ENCODE measurements around the gene SKAP2.
"Not testable (repeated sequence)": the region's sequence is repeated elsewhere in the genome, so short reads cannot be mapped to it uniquely, and the experiment has no call there.

SKAP2 gene

DNA sequence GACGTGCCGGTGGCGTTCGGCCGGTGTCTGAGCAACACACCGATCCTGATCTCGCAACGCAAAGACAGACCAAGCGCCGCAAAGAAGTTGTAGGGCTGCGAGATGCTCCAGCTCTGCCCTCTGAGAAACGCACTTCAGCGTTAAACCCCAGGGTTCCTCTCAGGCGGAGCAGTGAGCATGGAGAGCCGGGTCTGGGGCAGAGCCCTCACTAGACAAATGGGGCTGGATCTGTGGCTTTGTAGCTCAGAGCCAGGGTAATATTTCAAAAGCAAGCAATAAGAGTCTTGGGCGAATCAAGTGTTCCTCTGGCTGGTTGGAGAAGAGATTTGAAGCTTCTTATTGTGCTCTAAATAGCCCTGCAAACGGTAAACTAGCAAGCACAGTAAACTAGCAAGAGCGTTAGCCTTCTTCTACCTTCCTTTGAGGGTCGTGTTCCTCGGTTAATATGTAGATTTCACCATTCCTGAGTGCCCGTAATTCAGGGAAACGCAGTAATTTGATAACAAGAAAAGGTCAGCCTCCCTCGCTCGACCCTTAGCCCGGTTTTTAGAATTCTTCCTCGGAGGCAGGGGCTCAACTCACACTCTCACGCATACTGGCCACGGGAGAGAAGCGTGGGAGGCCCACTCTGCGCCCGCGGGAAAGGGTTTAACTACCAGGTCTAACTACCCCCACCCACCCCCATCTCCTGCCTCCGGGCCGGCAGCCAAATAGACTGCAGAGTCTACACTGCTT, 6.7 kb downstream of the SKAP2 start:
- DNase-seq (ENCODE audit: low read depth in 2 of 2), result no peak

DNA sequence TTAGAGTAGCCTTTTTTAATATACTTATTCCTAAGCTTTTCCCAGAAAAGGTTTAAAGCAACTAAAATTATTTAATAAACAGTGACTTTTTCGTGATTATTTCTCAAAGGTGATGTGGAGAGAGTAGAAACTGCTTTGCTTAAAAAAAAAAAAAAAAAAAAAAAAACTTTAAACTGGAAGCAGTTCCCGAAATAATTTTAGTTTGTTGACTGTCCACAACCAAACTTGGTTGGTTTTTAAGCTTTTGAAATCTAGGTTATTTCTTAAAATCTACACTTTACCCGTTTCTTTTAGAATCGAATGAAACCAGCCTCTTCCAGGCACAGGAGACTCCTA, 7.3 kb downstream of the SKAP2 start:
- DNase-seq (ENCODE audit: low read depth in 2 of 2), result no peak

DNA sequence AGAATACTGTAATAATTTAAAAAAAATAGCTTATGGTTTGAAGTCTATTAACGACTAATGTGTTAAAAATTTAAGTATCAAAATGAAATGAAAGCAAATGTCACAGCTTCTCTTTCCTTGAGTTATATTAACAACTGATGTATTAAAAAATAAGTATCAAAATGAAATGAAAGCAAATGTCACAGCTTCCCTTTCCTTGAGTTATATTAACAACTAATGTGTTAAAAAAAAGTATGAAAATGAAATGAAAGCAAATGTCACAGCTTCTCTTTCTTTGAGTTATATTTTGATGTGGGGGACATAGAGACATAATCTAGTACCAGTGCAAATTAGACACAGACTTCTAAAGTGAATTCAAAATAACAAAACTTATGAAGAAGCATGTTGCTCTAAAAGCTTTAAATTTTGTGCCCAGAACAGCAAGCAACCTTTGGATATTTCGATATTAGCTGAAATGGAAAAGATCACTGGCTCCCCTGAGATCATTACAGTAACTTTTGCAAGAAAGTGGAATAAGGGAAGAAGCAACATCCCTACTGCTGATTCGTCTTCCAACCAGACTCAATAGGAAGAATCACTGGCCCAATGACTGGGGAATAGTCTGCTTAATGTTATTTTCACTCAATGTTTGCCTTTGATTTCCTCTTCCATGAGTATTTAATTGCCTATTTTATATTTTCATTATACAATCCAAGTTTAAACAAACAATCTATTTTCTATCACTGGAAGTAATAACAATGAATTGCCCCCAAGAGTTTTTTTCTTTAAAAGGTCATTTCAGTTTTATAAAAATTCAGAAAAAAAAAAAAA, 8.0 kb downstream of the SKAP2 start:
- no peak for DNase-seq (ENCODE audit: low read depth in 2 of 2)

DNA sequence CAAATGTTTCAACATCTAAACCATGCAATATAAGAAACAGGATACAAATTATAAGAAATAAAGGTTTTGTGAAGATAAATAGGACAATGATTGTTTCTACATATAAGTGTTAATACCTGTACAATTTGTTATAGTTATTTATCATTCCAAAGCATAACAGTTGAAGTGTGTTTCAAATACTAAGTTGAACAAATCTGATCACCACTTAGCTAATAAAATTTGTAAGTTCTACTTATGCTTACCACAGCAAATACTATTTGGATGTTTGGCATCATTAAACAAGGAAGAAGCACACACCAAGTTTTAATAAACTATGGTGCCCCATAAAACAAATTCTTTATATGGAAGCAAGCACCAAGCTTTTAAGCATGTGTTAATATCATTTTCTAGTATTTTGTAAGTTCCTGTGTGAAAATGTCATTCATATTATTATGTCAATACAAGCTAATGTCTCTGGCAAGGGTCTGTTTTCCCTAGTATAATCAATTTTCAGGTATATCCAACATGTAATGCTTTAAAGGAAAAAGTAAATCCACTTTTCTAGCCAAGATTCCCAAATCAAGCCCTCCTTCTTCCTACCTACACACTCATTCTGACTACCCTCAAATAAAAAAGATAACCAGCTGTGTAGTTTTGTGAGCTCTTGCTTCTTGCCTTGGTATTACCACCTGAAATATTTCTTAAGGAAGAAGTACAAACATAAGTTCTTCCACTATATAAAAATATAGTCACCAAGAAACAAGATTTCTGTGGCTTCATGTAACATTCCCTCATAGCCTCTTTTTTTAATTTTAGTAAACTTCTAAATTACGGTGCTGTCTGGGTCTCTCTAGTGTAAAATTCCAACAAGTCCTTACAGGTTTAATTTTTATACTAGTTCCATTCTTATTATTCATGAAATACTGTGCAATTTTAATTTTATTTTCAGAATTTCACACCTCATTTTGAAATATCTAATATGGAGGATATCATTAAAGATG, 9.2 kb downstream of the SKAP2 start:
- no peak for DNase-seq (ENCODE audit: low read depth in 2 of 2)

DNA sequence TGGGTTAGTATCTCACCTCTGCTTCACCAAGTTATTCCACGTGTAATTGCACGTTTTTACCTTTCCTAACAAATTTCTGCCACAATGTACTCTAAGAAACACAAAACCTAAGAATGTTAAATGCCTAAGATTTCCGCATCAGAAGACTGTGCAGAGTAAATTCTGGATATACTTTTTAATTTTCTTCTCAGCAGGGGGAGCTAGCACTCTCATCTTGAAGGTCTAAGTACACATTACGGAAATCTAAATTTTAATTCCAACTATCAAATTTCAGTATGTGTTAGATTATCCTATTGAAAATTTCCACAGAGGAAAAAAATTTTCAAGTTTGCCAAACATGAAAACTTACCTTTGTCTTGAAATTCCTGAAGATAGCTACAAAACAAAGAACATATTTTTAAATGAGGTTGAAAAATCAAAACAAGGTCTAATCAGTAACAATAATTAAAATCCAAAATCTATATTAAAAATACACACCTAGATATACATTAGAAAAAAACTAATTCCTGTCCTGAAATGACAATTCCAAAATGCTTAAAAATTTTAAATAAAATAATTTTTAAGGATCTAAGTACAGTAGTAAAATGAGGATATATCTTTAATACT, 10.5 kb downstream of the SKAP2 start:
- no peak for DNase-seq (ENCODE audit: low read depth in 2 of 2)

DNA sequence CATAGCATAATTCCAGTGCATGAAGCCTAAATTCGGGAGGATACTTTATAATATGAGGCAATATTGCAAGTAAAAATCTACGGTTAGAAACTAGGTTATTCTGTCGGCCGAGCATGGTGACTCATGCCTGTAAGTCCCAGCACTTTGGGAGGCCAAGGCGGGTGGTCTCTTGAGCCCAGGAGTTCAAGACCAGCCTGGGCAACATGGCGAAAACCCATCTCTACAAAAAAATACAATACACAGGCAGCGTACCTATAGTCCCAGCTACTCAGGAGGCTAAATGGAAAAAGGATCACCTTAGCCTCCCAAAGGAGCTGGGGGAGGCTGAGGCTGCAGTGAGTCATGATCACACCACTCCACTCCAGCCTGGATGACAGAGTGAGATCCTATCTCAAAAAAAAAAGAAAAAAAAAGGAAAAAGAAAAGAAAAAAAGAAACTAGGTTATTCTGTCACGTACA, 14.2 kb downstream of the SKAP2 start:
- no peak for DNase-seq (ENCODE audit: low read depth in 2 of 2)

DNA sequence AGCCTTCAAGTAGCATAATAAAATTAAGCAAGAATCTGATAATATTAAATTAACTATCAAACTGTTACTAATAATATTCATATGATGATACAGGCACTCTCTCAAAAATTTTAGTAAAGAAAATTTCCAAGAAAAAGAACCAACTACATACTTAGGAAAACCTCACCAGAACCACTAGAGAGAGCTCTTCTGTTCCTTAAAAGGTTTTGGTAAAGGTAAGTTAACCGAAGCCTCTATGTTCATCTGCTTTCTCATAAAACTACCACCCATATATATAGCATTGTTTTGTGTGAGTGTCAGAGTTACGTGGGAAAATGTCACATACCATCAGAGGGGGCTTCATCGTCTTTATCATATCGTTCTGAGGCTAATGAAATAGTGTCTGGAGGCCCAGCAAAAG, 20.7 kb downstream of the SKAP2 start:
- DNase-seq (ENCODE audit: low read depth in 2 of 2), result no peak

DNA sequence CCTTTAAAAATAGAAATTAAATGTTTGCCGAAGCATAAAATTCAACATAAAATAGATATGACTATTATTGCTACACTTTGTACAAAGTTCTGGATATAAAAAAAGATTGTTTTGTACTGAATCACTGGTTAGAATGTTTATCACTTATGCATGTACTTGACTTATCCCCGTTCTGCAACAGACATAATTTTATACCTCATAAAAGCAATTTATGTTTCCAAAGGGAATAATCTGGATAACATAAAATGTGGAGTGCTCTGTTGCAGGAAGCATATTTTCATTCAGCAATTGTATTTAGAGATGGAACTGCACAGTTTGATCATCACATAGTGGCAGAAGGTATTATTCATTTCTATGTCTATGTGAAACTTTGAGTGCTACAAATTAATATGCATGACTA, 21.5 kb downstream of the SKAP2 start:
- DNase-seq (ENCODE audit: low read depth in 2 of 2), result no peak

DNA sequence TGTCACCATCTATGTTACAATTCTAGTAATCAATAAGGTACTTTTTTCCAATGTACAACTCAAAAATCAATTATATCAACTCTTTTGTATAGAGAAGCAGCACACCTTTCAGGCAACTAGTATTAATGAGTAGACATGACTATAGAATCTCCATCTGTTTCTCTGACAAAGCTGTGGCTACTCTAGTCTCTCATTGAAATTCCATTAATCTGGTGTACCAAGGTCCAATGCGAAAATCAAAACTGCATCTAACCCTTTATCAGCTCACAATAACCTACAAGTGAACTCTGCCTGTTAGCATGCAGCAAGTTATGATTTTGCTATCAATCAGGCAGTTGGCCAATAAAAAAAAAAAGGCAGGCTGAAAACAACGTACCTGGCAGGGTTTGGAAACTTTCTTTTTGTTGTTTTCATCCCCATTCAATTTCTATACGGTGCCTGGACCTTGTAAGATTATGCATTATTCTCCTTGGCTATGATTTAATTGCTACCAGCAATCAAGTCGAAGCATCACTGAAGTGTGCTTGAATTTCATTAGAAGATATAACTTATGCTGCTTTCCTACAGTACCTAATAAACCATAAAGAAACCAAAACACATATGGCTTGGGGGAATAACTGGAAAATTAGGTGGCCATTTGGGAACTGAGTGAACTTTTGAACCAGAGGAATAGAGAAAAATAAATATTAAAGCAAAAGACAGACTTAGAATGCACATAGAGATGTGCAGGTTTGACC, 23.2 kb downstream of the SKAP2 start:
- no peak for DNase-seq (ENCODE audit: low read depth in 2 of 2)

DNA sequence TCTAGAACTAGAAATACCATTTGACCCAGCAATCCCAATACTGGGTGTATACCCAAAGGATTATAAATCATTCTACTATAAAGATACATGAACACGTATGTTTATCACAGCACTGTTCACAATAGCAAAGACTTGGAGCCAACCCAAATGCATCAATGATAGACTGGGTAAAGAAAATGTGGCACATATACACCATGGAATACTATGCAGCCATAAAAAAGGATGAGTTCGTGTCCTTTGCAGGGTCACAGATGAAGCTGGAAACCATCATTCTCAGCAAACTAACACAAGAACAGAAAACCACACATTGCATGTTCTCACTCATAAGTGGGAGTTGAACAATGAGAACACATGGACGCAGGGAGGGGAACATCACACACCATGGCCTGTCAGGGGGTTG, 27.6 kb downstream of the SKAP2 start:
- not testable (repeated sequence) for DNase-seq (ENCODE audit: low read depth in 2 of 2)

DNA sequence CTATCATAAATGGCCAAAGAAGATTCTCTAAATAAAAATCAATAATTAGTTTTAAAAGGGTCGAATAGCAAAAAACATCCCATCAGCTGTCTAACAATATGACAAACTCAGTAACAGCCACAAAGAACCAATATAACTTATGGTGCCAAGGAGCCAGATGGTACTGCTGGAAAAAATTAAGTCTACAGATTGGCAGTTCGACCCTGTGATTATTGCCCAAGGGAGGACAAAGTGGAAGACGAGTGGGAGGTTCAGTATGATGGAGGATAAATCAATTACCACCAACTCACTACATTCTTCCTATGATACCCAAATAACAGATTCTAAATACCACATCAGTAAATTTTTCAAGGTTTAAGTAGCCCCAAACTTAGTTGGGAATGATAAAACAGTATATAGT, 49.0 kb downstream of the SKAP2 start:
- no peak for DNase-seq (ENCODE audit: low read depth in 2 of 2)

DNA sequence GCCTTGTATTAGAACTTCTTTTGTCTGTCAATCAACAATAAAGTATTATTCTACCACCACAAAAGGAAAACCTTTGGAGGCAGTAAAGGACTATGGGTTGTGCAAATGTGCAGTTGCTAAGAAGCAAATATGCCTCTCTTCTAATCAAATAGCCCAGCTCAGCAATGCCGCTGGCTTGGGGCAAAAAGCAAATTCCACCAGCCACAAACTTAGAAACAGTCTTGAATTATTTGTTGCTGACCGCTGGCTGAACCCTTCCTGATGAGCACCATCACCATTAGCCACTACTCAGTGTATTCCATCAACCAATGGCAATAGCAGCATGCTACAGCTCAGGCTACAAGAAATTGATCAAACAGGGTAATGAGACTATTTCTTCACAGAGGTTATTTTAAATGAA, 51.0 kb downstream of the SKAP2 start:
- DNase-seq (ENCODE audit: low read depth in 2 of 2), result no peak

DNA sequence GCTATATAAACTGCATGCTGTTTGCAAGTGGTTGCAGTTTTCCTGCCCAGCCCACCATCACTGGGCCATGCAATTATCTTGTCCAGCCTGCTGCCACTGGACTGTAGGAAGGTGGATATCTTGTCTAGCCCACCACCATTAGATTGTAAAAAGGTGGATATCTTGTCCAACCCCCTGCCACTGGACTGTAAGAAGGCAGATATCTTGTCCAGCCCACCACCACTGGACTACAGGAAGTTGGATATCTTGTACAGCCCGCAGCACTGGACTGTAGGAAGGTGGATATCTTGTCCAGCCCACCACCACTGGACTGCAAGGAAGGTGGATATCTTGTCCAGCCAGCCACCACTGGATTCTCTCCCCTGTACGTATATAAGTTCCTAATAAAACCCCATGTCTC, 69.8 kb downstream of the SKAP2 start:
- no peak for DNase-seq (ENCODE audit: low read depth in 2 of 2)

DNA sequence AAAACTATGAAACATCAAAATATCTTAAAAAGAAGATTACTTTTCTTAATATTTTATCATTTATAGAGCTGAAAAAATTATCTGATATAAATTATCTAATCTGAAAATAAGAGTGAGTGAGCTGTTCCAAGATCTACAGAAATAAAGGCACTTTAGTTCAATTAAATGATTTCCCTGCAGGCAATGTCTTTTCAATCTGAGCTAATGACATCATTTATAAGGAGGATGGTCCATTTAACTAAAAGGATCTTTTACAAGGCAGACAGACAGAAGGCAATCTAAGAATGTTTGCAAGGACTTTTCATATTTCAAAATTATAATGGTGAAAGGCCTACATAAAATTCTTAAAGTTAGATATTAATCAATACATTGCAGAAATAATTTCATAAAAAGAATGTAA, 71.8 kb downstream of the SKAP2 start:
- no peak for DNase-seq (ENCODE audit: low read depth in 2 of 2)

DNA sequence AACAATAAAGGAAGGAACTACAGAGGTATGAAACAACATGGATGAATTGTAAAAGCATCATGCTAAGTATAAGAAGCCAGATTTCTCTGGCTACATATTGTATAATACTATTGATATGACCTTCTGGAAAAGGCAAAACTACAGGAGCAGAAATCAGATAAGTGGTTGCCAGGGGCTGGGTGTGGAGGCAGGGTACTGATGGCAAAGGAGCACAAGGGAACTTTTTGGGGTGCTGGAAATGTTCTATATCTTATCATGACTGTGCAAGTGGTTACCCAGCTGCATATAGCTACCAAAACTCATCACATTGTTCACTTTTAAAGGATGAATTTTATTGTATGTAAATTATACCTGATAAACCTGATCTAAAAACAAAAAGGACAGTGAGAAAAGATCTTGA, 72.4 kb downstream of the SKAP2 start:
- DNase-seq (ENCODE audit: low read depth in 2 of 2), result no peak

DNA sequence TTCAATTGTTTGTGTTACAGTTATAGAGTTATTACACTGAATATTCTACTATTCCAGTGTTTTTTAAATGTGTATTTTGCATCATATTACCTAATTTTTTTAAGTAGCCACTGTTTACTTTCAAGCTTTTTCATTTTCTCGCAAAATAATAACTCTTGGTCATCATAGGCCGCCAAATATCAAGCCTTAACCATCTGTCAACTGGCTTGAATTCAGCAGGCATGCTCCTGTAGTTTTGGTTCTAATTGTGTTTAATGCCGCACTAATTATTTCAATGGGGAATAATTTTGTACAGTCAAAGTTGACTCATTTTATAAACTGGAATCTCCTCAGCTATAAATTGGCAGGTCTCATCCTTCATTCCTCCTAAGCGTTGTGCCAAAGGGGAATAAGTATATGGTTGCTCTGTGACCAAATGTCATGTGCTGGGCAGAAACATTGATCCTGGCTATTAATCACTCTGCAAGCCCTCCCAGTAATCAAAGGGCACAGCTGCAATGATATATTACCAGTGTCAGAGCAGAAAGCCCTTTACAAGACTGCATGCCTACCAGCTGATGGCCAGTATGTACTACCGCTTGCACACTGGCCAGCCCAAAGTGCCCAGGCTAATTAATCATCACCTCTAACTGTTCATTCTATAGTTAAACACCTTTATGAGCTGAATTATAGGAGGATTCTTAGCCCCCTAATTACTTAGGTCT, 74.8 kb downstream of the SKAP2 start:
- no peak for DNase-seq (ENCODE audit: low read depth in 2 of 2)

DNA sequence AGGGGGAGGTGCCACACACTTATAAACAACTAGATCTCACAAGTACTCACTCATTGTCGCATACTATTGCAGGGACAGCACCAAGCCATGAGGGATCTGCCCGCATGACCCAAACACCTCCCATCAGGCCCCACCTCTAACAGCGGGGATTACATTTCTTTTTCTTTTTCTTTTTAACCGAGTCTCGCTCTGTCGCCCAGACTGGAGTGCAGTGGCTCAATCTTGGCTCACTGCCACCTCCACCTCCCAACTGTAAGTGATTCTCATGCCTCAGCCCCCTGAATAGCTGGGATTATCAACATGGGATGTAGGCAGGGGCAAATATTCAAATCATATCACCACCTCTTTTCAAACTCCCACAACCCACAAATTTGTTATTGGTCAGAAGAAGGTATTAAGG, 76.7 kb downstream of the SKAP2 start:
- no peak for DNase-seq (ENCODE audit: low read depth in 2 of 2)

DNA sequence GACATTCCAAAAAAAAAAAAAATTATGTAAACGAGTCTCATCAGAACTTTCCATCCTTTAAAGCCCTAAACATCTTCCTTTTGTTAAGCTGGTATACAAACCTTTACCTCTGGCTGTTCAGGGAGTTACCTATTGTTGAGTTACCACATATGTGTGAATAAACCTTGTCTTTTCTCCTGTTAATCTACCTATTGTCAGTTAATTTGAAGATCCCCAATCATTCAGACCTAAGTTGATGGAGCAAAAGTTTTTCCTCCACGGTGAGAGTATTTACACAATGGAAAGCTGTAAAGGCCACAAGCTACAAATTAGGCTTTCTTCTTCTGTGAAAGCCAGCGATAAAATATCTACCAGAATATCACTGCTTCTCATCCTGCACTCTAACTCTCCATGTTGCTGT, 80.3 kb downstream of the SKAP2 start:
- no peak for DNase-seq (ENCODE audit: low read depth in 2 of 2)

DNA sequence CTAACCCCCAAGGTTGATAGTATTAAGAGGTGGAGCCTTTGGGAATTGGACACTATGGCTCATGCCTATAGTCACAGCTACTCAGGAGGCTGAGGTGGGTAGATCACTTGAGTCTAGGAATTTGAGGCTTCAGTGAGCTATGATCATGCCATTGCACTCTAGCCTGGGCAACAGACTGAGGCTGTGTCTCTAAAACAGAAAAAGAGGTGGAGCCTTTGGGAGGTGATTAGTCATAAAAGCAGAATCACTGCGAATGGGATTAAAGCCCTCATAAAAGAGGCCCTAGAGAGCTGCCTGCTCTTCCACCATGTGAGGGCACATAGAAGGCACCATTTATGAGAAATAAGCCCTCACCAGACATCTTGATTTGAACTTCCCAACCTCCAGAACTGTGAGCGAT, 81.9 kb downstream of the SKAP2 start:
- DNase-seq (ENCODE audit: low read depth in 2 of 2), result no peak

DNA sequence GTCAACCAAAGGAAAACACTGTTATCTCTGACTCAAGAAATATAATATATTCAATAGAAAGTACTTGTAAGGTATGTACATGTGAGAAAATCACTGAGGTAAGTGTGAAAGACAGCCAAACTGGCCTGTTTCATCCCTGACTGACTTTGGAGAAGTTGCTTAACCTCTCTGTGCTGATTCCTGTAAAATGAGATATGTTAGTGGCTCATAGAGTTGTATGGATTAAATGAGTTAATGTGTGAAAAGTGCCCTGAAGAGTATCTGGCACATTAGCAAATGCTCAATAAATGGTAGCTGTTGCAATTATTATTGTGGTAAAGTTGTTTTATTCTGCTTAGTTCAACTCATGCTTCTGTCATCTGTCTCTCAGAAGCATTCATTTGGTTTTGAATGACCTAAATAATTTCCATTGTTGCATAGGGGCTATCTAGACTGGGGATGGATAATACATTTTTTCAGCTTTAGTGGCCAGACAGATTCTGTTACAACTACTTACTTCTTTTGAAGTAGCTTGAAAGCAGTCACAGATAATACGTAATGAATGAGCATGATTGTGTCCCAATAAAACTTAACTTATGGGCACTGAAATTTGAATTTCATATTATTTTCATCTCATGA, 84.3 kb downstream of the SKAP2 start:
- no peak for DNase-seq (ENCODE audit: low read depth in 2 of 2)
